CD8-positive, alpha-beta memory T cell (primary cell): ENCODE results near the gene KLHL18. TPM values are rescaled to one million over a fixed set of nuclear protein-coding genes. Genes with fewer than 3 reads are reported as not detected.

Experiments used
- CTCF ChIA-PET: fragments of 350-600 bp; sonication (Branson Sonifier 250); formaldehyde crosslinking; loops from one replicate; lab custom pipeline; 2021; ENCODE audit warnings: antibody characterized with exemption; lab: Charles Lee
- POLR2A ChIA-PET: fragments of 350-600 bp; sonication (Branson Sonifier 250); formaldehyde crosslinking; loops from one replicate; lab custom pipeline; 2021; ENCODE audit warnings: antibody characterized with exemption; lab: Charles Lee
- DNase-seq, 5 donors: peaks; one replicate each; pipeline versions ENCODE4 v3.0.0 to v3.0.0-alpha.2; 2020 to 2022; ENCODE audit warnings: mixed read lengths in 1 of 5
- H3K27ac ChIP-seq: one replicate; pipeline ENCODE4 v1.7.0; 2013; ENCODE audit warnings: low read depth, mild to moderate bottlenecking, low read length, moderate library complexity
- H3K27me3 ChIP-seq: 2 replicates; pipeline ENCODE4 v1.7.0; 2013; ENCODE audit warnings: low read length, mild to moderate bottlenecking; ENCODE audit not compliant: insufficient read depth, poor library complexity, severe bottlenecking
- H3K36me3 ChIP-seq: 2 replicates; pipeline ENCODE4 v1.7.0; 2013; ENCODE audit warnings: mild to moderate bottlenecking, low read length, moderate library complexity; ENCODE audit not compliant: insufficient read depth
- H3K4me1 ChIP-seq: 2 replicates; pipeline ENCODE4 v1.7.0; 2013; ENCODE audit warnings: mild to moderate bottlenecking, low read length, moderate library complexity; ENCODE audit not compliant: insufficient read depth
- H3K4me3 ChIP-seq: 2 replicates; pipeline ENCODE4 v1.7.0; 2013; ENCODE audit warnings: mild to moderate bottlenecking, low read length
- H3K9me3 ChIP-seq: 2 replicates; pipeline ENCODE4 v1.7.0; 2013; ENCODE audit warnings: mild to moderate bottlenecking, low read length
- H3K27ac Mint-ChIP-seq, 8 donors: one replicate each; pipeline ENCODE4 v1.8.0; 2020 to 2021; ENCODE audit warnings: mixed read lengths in 8 of 8, mild to moderate bottlenecking in 6 of 8, inconsistent platforms in 3 of 8, moderate library complexity in 3 of 8
- H3K27me3 Mint-ChIP-seq, 2 donors: one replicate each; pipeline ENCODE4 v1.8.0; 2020 to 2021; ENCODE audit warnings: mixed read lengths in 2 of 2, mild to moderate bottlenecking in 1 of 2, moderate library complexity in 1 of 2
- H3K36me3 Mint-ChIP-seq, 3 donors: one replicate each; pipeline ENCODE4 v1.8.0; 2020 to 2021; ENCODE audit warnings: mixed read lengths in 3 of 3, inconsistent platforms in 1 of 3, mild to moderate bottlenecking in 1 of 3
- H3K4me1 Mint-ChIP-seq, 3 donors: one replicate each; pipeline ENCODE4 v1.8.0; 2020 to 2021; ENCODE audit warnings: mixed read lengths in 3 of 3, inconsistent platforms in 1 of 3, mild to moderate bottlenecking in 1 of 3
- H3K4me3 Mint-ChIP-seq, 7 donors: one replicate each; pipeline ENCODE4 v1.8.0; 2020 to 2021; ENCODE audit warnings: mixed read lengths in 7 of 7, mild to moderate bottlenecking in 6 of 7, moderate library complexity in 4 of 7, inconsistent platforms in 2 of 7
- H3K9me3 Mint-ChIP-seq, 5 donors: one replicate each; pipeline ENCODE4 v1.8.0; 2020 to 2022; ENCODE audit warnings: mixed read lengths in 5 of 5, mild to moderate bottlenecking in 3 of 5, moderate library complexity in 2 of 5, inconsistent platforms in 1 of 5
- polyA plus RNA-seq: library from polyadenylated mRNA; unstranded; fragments of 300-500 nt; fragmentation: Illumina TruSeq; gene quantifications from one replicate; pipeline ENCODE4 v1.2.3, GENCODE V29; 2021
- total RNA-seq, 2 experiments: library from RNA; stranded (reverse); gene quantifications; one replicate each; pipeline ENCODE4 v1.2.3, GENCODE V29; 2021

KLHL18 gene
- total and polyA plus RNA-seq, 3 experiments from 2014 or later, result 14.2 to 46.8 (median 44.5) TPM

GRCh38 chr3:47370887-47371697 lies 88.3 kb downstream of the KLHL18 start:
- H3K36me3 ChIP-seq, result no peaks in the 10 kb centered on the region
- Mint-ChIP-seq H3K4me3 (no peak overlapping the region), H3K27ac (no peak overlapping the region), H3K36me3 (no peaks in the 10 kb centered on the region), H3K4me1 (no peaks in the 10 kb centered on the region), H3K9me3 (no peaks in the 10 kb centered on the region), H3K27me3 (peaks cover 8 to 19% of the 10 kb centered on the region in 2 donors)
- DNase-seq, result peak in 2 of 5 donors; percentile 15 to 52
- ChIA-PET POLR2A (no interaction called here), CTCF (no interaction called here)
- H3K4me3 ChIP-seq, result no peak overlapping the region
- H3K9me3 ChIP-seq, result no peaks in the 10 kb centered on the region
- no peaks in the 10 kb centered on the region for H3K27me3 ChIP-seq
- H3K4me1 ChIP-seq, result no peaks in the 10 kb centered on the region
- no peak overlapping the region for H3K27ac ChIP-seq

- ChIA-PET CTCF (no interaction called here), POLR2A (no interaction called here)
- Mint-ChIP-seq H3K27ac (no peak overlapping the region), H3K4me1 (peaks cover 2 to 9% (median 3%) of the 10 kb centered on the region in 3 donors), H3K36me3 (no peaks in the 10 kb centered on the region), H3K9me3 (no peaks in the 10 kb centered on the region), H3K4me3 (no peak overlapping the region), H3K27me3 (peaks cover 4 to 16% of the 10 kb centered on the region in 2 donors)
- H3K4me1 ChIP-seq, result peaks cover 6% of the 10 kb centered on the region
- H3K27me3 ChIP-seq, result no peaks in the 10 kb centered on the region
- H3K36me3 ChIP-seq, result no peaks in the 10 kb centered on the region
- H3K27ac ChIP-seq, result no peak overlapping the region
- DNase-seq, result no peak
- no peak overlapping the region for H3K4me3 ChIP-seq
- no peaks in the 10 kb centered on the region for H3K9me3 ChIP-seq
Observed at GRCh38 chr3:47374587-47374986, 91.8 kb downstream of the KLHL18 start.

GRCh38 chr3:47376393-47376792 lies 93.6 kb downstream of the KLHL18 start:
- H3K4me3 ChIP-seq, result no peak overlapping the region
- H3K4me3 Mint-ChIP-seq, result no peak overlapping the region
- no peaks in the 10 kb centered on the region for H3K36me3 ChIP-seq
- no peak overlapping the region for H3K27ac ChIP-seq
- peaks cover 14% of the 10 kb centered on the region for H3K4me1 ChIP-seq
- no peaks in the 10 kb centered on the region for H3K9me3 ChIP-seq
- DNase-seq, result no peak
- CTCF ChIA-PET, result no interaction called here
- H3K27me3 ChIP-seq, result no peaks in the 10 kb centered on the region
- POLR2A ChIA-PET, result no interaction called here
- peaks cover 0 to 11% (median 0%) of the 10 kb centered on the region in 3 donors for H3K36me3 Mint-ChIP-seq
- H3K9me3 Mint-ChIP-seq, result no peaks in the 10 kb centered on the region
- peak overlapping the region in 3 of 8 donors; percentile 33 to 61 (median 41) for H3K27ac Mint-ChIP-seq
- H3K4me1 Mint-ChIP-seq, result peaks cover 13 to 20% (median 17%) of the 10 kb centered on the region in 3 donors
- peaks cover 4 to 9% of the 10 kb centered on the region in 2 donors for H3K27me3 Mint-ChIP-seq

- no peak for DNase-seq
- H3K4me3 Mint-ChIP-seq, result peak overlapping the region in 1 of 7 donors; percentile 28
- Histone ChIP-seq H3K27me3 (no peaks in the 10 kb centered on the region), H3K4me3 (no peak overlapping the region), H3K27ac (no peak overlapping the region), H3K4me1 (peaks cover 21% of the 10 kb centered on the region), H3K36me3 (no peaks in the 10 kb centered on the region), H3K9me3 (no peaks in the 10 kb centered on the region)
- POLR2A ChIA-PET, result no interaction called here
- CTCF ChIA-PET, result no interaction called here
- peaks cover 4% of the 10 kb centered on the region in 2 donors for H3K27me3 Mint-ChIP-seq
- H3K4me1 Mint-ChIP-seq, result peaks cover 19 to 28% (median 23%) of the 10 kb centered on the region in 3 donors
- H3K9me3 Mint-ChIP-seq, result no peaks in the 10 kb centered on the region
- peak overlapping the region in 2 of 8 donors; percentile 5 to 11 for H3K27ac Mint-ChIP-seq
- peaks cover 0 to 13% (median 0%) of the 10 kb centered on the region in 3 donors for H3K36me3 Mint-ChIP-seq
Observed at GRCh38 chr3:47377186-47377585, 94.4 kb downstream of the KLHL18 start.

- Mint-ChIP-seq H3K27ac (peak overlapping the region in 4 of 8 donors; percentile 38 to 100 (median 74)), H3K9me3 (no peaks in the 10 kb centered on the region), H3K36me3 (peaks cover 0 to 19% (median 3%) of the 10 kb centered on the region in 3 donors), H3K4me1 (peaks cover 30 to 42% (median 34%) of the 10 kb centered on the region in 3 donors), H3K27me3 (no peaks in the 10 kb centered on the region), H3K4me3 (peak overlapping the region in 3 of 7 donors; percentile 32 to 99 (median 98))
- CTCF ChIA-PET, result no interaction called here
- H3K27ac ChIP-seq, result no peak overlapping the region
- POLR2A ChIA-PET, result no interaction called here
- H3K27me3 ChIP-seq, result no peaks in the 10 kb centered on the region
- H3K36me3 ChIP-seq, result no peaks in the 10 kb centered on the region
- no peak overlapping the region for H3K4me3 ChIP-seq
- peaks cover 28% of the 10 kb centered on the region for H3K4me1 ChIP-seq
- DNase-seq, result no peak
- H3K9me3 ChIP-seq, result no peaks in the 10 kb centered on the region
Observed at GRCh38 chr3:47378869-47379268, 96.1 kb downstream of the KLHL18 start.

GRCh38 chr3:47379411-47379899 lies 96.7 kb downstream of the KLHL18 start:
- Histone ChIP-seq H3K9me3 (no peaks in the 10 kb centered on the region), H3K4me1 (peaks cover 28% of the 10 kb centered on the region), H3K27me3 (no peaks in the 10 kb centered on the region), H3K27ac (peak overlapping the region; percentile 98), H3K36me3 (no peaks in the 10 kb centered on the region), H3K4me3 (peak overlapping the region; percentile 78)
- H3K9me3 Mint-ChIP-seq, result no peaks in the 10 kb centered on the region
- H3K36me3 Mint-ChIP-seq, result peaks cover 0 to 22% (median 3%) of the 10 kb centered on the region in 3 donors
- POLR2A ChIA-PET, result no interaction called here
- DNase-seq, result no peak
- H3K27ac Mint-ChIP-seq, result peak overlapping the region; percentile 61 to 100 (median 100)
- peaks cover 32 to 46% (median 36%) of the 10 kb centered on the region in 3 donors for H3K4me1 Mint-ChIP-seq
- peak overlapping the region; percentile 88 to 100 (median 99) for H3K4me3 Mint-ChIP-seq
- CTCF ChIA-PET, result no interaction called here
- H3K27me3 Mint-ChIP-seq, result no peaks in the 10 kb centered on the region

- no peak for DNase-seq
- Histone ChIP-seq H3K4me3 (peak overlapping the region; percentile 78), H3K36me3 (no peaks in the 10 kb centered on the region), H3K9me3 (no peaks in the 10 kb centered on the region), H3K27ac (peak overlapping the region; percentile 98), H3K4me1 (peaks cover 28% of the 10 kb centered on the region), H3K27me3 (no peaks in the 10 kb centered on the region)
- H3K4me1 Mint-ChIP-seq, result peaks cover 32 to 51% (median 36%) of the 10 kb centered on the region in 3 donors
- H3K27me3 Mint-ChIP-seq, result no peaks in the 10 kb centered on the region
- ChIA-PET CTCF (interaction anchor here (0.9 to 1.3 kb wide), 2 partner anchors 41 to 409 kb away, joined by 4 read pairs; no protein-coding TSS in a partner anchor), POLR2A (interaction anchor here (0.9 to 1.7 kb wide), 2 partner anchors 216 to 401 kb away, joined by 4 to 6 read pairs; partner anchors contain the start of genes SETD2 and SMARCC1)
- H3K4me3 Mint-ChIP-seq, result peak overlapping the region; percentile 88 to 100 (median 99)
- no peaks in the 10 kb centered on the region for H3K9me3 Mint-ChIP-seq
- peaks cover 0 to 26% (median 3%) of the 10 kb centered on the region in 3 donors for H3K36me3 Mint-ChIP-seq
- H3K27ac Mint-ChIP-seq, result peak overlapping the region; percentile 88 to 100 (median 100)
Observed at GRCh38 chr3:47380026-47380600, 97.4 kb downstream of the KLHL18 start.
